ENCODE results near the gene ANO6.

The ANO6 gene

GRCh38 chr12:45282411-45282810, 66.5 kb downstream of the ANO6 start:
- DNase-seq: no peak

DNA sequence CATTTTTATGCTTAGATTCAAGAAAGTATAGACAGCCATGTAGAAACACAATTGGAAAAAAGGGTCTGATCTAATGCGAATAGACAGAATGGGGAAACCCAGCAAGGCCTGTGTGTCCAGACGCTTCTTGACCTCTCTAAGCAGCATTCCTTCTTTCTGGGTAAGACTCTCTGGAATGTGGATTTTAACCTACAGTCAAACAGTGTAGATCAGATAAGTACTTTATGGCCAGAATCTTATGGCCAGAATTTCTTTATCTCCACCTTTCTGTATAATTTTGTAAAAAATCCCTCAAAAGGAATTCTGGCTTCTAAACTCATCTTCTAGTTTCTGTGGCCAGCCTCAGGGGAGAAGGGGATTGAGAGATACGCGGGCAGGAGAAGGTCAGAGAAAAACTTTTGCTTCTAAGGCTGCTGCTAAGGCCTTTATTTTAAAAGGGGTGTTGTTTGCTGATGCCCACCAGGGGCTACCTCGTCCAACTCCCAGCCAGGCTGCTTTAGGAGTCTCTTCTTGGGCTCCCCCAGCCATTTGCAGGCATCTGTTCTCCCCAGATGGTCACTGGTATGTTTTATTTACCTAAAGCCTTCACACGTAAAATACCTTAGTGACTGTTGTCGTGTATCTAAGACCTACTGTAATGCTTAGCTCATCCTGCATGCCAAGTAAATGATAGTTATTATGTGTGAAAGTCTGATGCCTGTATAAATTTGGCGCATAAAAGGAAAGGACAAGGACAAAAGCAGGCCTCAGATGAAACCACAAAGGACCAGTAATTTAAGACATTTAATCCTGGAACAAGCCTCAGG, 68.4 kb downstream of the ANO6 start:
- DNase-seq: no peak

DNA sequence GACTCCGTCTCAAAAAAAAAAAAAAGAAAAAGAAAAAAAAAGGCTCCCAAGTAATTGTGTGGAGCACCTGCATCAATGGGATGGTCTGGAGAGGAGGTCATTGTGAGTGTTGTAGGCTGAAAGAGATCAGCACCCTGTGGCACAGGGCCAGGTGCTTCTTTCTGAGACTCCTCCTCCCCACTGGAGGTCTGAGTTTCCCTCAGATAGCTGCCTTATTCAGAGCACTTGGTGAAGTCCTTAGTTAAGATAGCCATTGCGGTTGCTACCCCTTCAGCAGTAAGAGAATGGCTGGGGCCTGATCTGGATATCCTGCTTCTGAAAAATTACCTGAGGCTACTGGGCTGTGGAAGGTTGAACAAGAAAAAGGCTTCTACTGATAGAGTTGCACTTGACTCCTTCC, 69.8 kb downstream of the ANO6 start:
- no peak for DNase-seq

DNA sequence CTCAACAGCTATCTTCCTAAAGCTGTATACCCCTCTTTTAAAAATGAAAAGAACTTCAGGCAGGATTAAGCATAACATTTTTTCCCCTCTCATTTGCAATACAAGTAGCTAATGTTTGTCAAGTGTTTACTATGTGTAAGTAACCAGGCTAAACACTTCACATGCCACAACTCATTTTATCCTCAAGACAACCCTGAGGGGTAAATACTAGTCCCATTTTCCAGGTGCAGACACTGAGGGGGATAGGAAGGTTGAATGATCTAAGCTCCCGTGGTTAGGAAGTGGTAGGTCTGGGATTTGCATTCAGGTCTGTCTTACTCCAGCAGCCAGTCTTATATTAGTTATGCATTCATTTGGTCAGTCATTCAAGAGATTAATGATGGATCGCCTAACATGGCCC, 70.7 kb downstream of the ANO6 start:
- no peak for DNase-seq

GRCh38 chr12:45289245-45290215, 73.6 kb downstream of the ANO6 start:
- DNase-seq: no peak

GRCh38 chr12:45290216-45290605, 74.3 kb downstream of the ANO6 start:
- DNase-seq: no peak

DNA sequence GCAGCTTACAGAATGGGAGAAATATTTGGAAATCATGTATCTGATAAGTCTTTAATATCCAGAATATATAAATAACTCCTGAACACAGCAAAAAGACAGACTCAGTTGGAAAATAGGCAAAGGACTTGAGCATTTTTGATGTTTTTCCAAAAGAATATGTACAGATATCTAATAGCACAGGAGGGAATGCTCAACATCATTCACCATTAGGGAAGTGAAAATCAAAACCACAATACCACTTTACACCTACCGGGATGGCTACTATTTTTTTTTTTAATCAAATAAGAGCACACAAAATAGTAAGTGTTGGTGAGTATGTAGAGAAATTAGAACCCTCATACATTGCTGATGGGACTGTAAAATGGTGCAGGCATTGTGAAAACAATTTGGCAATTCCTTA, 75.6 kb downstream of the ANO6 start:
- DNase-seq: no peak

DNA sequence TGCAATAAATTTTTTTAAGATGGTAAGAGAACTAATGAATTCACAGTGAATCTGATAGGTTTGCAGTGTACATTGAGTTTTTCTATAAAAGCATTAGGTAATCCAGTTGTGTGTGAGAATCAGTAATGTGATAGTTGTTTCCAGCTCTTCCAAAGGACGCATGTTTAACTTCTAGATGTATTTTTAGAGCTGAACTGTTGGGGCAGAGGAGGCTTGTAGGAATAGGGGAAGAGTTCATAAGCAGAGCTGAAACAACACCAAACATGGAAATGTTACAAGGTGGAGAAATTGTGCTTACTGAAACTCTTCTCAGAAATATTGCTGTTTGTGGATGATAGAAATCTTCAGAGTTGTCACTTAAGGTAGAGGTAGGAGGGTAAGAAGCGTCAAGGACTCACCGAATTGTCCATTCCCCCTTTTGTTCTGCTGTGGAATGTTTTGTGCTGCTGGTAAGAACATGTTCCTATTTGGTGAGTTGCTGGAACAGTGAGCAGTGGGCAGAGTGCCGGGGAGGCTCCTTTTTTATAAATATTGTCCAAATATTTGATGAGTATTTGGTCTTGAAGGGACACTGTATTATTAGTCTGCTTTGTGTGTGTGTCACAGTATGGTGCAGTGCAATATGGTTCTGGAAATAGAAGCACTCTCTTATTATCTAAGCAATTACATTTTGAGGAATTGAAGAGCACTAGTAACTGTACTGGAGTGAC, 76.7 kb downstream of the ANO6 start:
- no peak for DNase-seq

- DNase-seq: no peak
Measured at GRCh38 chr12:45294906-45295305, 79.0 kb downstream of the ANO6 start.

- DNase-seq: no peak
Measured at GRCh38 chr12:45296046-45296586, 80.2 kb downstream of the ANO6 start.

DNA sequence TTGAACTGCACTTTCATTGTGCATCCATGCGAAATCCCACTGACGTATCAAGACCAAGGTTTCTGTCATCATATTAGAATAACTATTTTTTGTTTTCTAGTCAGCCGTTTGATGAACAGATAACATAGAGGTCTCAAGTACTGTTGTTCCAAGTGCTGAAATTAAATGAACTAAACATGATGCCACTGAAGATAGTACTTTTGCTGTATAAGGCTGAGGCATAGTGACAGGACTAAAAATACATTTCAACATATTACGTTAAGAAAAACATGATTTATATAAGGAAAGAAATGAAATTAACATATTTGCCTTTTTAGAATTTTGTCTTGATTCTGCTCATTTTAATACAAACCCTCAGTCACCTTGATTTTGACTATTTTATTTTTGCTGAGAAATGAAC, 82.2 kb downstream of the ANO6 start:
- no peak for DNase-seq

- no peak for DNase-seq
Measured at GRCh38 chr12:45298721-45299692, 83.1 kb downstream of the ANO6 start.

- DNase-seq: no peak
Measured at GRCh38 chr12:45302621-45303369, 86.9 kb downstream of the ANO6 start.

DNA sequence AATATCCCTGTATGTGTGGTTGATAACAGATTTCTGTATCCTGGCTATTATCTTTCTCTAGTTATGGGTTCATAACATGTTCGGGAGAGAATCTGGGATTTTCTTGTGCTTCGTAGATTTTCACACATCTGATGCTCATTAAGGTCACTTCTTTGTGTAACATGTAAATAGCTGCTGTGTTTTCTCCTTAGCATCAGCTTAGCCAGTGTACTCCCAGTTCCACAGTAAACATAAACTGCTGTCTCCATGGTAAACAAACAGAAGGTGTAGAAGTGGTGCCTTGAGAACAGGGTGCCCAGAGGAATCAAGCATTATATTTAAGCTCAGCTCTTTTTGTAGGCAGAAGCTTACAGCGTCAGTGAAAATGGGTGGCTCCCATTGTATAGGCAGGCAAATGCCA, 88.0 kb downstream of the ANO6 start:
- no peak for DNase-seq

DNA sequence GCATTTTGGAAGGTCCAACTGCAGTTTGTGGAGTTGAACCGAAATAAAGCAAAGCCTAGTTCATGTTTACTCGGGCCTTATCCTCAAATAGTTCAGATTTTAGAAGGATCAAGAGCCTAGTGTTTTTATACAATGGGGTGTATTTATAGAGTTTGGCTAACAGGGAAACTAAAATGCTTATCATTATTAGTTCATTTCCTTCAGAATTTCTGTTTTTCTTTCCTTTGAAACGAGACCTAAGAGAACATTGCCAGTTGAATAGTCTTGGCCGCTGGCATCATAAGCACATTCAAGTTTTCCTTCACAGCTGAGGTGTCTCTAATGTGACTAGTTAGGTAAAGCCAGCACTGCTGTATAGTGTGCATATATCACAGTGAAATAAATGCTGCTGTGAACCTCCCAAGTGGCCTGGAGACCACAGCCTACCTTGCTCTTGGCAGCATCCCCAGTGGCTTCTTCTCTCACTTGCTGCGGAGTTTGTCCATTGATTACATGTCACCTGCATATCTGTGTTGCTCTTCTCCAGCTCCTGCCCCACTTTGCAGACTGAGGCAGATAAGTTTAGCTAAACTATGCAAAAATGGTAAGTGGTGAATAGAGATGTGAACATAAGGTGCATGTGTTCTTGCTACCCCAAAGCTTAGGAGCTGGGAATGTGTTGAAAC, 88.8 kb downstream of the ANO6 start:
- DNase-seq: no peak

DNA sequence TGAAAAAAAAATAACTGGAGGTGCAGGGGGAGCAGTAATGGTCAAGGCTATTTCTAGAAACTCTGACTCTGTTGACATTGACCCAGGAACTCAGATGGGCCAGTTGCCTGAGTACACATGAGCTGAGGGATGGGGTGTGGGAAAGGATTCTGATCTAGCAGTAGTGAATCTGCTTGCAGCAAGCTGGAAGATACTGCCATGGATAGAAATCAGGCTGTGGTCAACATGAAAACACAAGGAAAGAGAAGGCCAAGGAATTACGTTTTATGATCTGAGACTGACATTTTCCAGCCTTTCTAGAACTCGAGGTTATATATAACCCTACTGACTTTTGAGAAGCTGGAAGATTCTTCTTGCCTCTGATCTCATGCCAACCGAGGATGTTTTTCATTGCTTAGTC, 90.0 kb downstream of the ANO6 start:
- no peak for DNase-seq

DNA sequence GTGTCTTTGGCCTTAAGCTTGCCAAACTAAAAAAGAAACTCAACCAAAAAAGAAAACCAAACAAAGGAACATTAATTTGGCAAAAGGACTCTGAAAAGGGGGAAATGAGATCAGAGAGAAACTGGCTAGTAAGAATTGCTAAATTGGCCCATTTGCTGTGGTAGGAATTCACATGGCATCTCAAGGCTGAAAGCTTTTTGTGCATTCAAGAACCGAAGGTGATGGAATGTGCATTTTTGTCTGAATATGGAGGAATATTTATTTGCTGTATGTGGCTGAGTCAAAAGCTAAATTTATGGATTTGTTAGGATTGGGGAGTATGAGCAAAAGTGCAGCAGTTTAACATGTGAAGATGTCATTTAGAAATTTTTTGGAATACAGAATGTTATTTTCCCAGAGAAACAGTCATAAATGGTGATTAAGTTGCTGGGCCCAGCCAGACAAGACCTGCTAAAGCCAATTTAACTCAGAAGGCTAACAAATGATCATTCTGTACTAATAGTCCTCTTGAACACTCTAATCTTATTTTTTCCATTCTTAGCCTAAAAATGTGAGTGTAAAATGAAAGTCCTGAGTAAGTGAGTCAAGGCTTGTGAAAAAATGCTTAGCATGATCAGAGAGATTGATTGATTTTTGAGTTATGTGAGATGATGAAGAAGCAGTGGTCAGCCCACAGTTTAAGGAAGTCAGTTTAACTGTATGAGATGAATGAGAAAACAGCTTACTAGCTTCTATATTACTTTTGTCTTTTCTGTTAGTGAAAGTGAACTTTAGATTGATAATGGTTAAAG, 94.1 kb downstream of the ANO6 start:
- DNase-seq: no peak

DNA sequence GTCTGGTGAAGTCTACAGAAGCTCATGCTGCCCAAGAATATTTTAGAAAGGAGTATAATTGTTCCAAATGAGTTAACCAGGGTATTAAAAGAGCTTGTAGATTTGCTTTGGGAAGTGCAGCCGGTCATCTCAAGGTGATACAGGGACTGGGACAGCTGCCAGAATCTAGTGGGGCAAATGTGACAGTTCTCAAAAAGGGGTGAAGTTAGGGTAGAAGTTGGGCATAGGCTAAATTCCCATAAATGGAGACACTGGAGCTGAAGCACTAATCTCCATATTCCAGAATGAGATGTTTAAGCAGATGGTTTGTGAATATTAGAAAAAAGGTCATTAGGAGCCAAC, 94.7 kb downstream of the ANO6 start:
- DNase-seq: no peak

DNA sequence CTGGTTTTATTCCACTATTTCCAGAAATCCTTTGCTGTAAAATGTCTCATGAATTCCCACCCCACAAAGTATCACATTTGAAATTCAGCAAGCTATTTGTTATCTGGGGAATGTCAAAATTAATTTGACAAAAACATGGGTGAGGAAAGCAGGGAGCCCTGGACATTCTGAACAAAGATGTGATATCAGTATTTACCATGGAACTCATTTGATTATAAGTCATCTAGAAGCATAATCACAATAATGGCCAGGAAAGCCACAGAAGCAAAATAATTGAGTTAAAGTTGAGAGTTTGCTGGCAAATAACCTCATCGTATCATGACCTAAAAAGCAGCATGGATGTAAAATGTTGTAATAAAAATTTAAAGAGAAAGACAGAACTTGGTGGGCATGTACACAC, 96.1 kb downstream of the ANO6 start:
- DNase-seq: no peak

- DNase-seq: no peak
Measured at GRCh38 chr12:45314770-45315169, 98.9 kb downstream of the ANO6 start.

Measured in NCI-H187 treated with DMSO at 0.1 percent for 48 hours (cell line).